ENCODE data around the gene SLC7A14.
A peak's percentile ranks its signal among the peaks of the same experiment; 100 is the strongest.

The SLC7A14 gene

GRCh38 chr3:170560717-170561382, 25.0 kb downstream of the SLC7A14 start:
- no peak overlapping the region for H3K4me3 ChIP-seq (ENCODE audit: severe bottlenecking)
- H3K36me3 ChIP-seq (ENCODE audit: low read depth): no peaks in the 10 kb centered on the region
- no peak overlapping the region for H3K27ac ChIP-seq (ENCODE audit: poor library complexity, severe bottlenecking)
- H3K9me3 ChIP-seq (ENCODE audit: severe bottlenecking): no peaks in the 10 kb centered on the region
- H3K4me1 ChIP-seq (ENCODE audit: insufficient read depth, poor library complexity, severe bottlenecking): no peaks in the 10 kb centered on the region
- DNase-seq (ENCODE audit: low spot score) (no peak), ATAC-seq (ENCODE audit: low read depth) (no peak)
- TF ChIP-seq, protein P1, sequence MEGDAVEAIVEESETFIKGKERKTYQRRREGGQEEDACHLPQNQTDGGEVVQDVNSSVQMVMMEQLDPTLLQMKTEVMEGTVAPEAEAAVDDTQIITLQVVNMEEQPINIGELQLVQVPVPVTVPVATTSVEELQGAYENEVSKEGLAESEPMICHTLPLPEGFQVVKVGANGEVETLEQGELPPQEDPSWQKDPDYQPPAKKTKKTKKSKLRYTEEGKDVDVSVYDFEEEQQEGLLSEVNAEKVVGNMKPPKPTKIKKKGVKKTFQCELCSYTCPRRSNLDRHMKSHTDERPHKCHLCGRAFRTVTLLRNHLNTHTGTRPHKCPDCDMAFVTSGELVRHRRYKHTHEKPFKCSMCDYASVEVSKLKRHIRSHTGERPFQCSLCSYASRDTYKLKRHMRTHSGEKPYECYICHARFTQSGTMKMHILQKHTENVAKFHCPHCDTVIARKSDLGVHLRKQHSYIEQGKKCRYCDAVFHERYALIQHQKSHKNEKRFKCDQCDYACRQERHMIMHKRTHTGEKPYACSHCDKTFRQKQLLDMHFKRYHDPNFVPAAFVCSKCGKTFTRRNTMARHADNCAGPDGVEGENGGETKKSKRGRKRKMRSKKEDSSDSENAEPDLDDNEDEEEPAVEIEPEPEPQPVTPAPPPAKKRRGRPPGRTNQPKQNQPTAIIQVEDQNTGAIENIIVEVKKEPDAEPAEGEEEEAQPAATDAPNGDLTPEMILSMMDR (IDR thresholded peaks at IDR 0.05; ENCODE audit: poor library complexity, severe bottlenecking): no peak
- H3K27me3 ChIP-seq (ENCODE audit: insufficient read depth, poor library complexity, severe bottlenecking): no peaks in the 10 kb centered on the region

- no peak for DNase-seq (ENCODE audit: low spot score)
- Histone ChIP-seq H3K27ac (ENCODE audit: poor library complexity, severe bottlenecking) (no peak overlapping the region), H3K27me3 (ENCODE audit: insufficient read depth, poor library complexity, severe bottlenecking) (no peaks in the 10 kb centered on the region), H3K4me1 (ENCODE audit: insufficient read depth, poor library complexity, severe bottlenecking) (no peaks in the 10 kb centered on the region), H3K36me3 (ENCODE audit: low read depth) (no peaks in the 10 kb centered on the region), H3K9me3 (ENCODE audit: severe bottlenecking) (no peaks in the 10 kb centered on the region), H3K4me3 (ENCODE audit: severe bottlenecking) (no peak overlapping the region)
- ATAC-seq (ENCODE audit: low read depth): no peak
- TF ChIP-seq, protein P1 (IDR thresholded peaks at IDR 0.05; ENCODE audit: poor library complexity, severe bottlenecking): no peak
Measured at GRCh38 chr3:170560296-170560695, 25.6 kb downstream of the SLC7A14 start.

GRCh38 chr3:170558427-170558826, 27.4 kb downstream of the SLC7A14 start:
- no peaks in the 10 kb centered on the region for H3K9me3 ChIP-seq (ENCODE audit: severe bottlenecking)
- DNase-seq (ENCODE audit: low spot score) (no peak), ATAC-seq (ENCODE audit: low read depth) (no peak)
- TF ChIP-seq, protein P1 (IDR thresholded peaks at IDR 0.05; ENCODE audit: poor library complexity, severe bottlenecking): no peak
- H3K27ac ChIP-seq (ENCODE audit: poor library complexity, severe bottlenecking): no peak overlapping the region
- H3K27me3 ChIP-seq (ENCODE audit: insufficient read depth, poor library complexity, severe bottlenecking): no peaks in the 10 kb centered on the region
- no peak overlapping the region for H3K4me3 ChIP-seq (ENCODE audit: severe bottlenecking)
- no peaks in the 10 kb centered on the region for H3K36me3 ChIP-seq (ENCODE audit: low read depth)
- no peaks in the 10 kb centered on the region for H3K4me1 ChIP-seq (ENCODE audit: insufficient read depth, poor library complexity, severe bottlenecking)

GRCh38 chr3:170555329-170555728, 30.5 kb downstream of the SLC7A14 start:
- ATAC-seq (ENCODE audit: low read depth) (peak; percentile 61; the same call in 2 of the 3 replicates), DNase-seq (ENCODE audit: low spot score) (no peak)
- Histone ChIP-seq H3K27ac (ENCODE audit: poor library complexity, severe bottlenecking) (no peak overlapping the region), H3K9me3 (ENCODE audit: severe bottlenecking) (no peaks in the 10 kb centered on the region), H3K4me3 (ENCODE audit: severe bottlenecking) (no peak overlapping the region), H3K36me3 (ENCODE audit: low read depth) (no peaks in the 10 kb centered on the region), H3K27me3 (ENCODE audit: insufficient read depth, poor library complexity, severe bottlenecking) (no peaks in the 10 kb centered on the region), H3K4me1 (ENCODE audit: insufficient read depth, poor library complexity, severe bottlenecking) (no peaks in the 10 kb centered on the region)
- TF ChIP-seq, protein P1 (IDR thresholded peaks at IDR 0.05; ENCODE audit: poor library complexity, severe bottlenecking): no peak

Data from RWPE2 (cell line).